ENCODE data around the gene GPC5. TPM values are rescaled to one million over a fixed set of nuclear protein-coding genes. Genes with fewer than 3 reads are reported as not detected.
A peak's percentile ranks its signal among the peaks of the same experiment; 100 is the strongest.

GPC5 gene
- total and polyA plus RNA-seq, 9 of the 15 experiments (the other 6 are each of a cell fraction or from before 2014, with no cell fraction given) = 0.18 to 0.27 TPM; not detected in 7

GRCh38 chr13:92589955-92590354, 1191.5 kb downstream of the GPC5 start (continued):
- no peak for TF ChIP-seq NR4A1 (CRISPR knock-in tag; IDR thresholded peaks at IDR 0.05)
- TF ChIP-seq NR4A1 (tag; IDR thresholded peaks at IDR 0.05) = no peak
- no peak for TF ChIP-seq PHF20 (IDR thresholded peaks at IDR 0.05; ENCODE audit: partially characterized antibody)
- no peak for TF ChIP-seq MEIS2 (IDR thresholded peaks at IDR 0.05; ENCODE audit: partially characterized antibody)
- 0 out of 2 replicates have a peak, but pooled peaks have one; percentile 32 for TF ChIP-seq THAP7 (CRISPR knock-in tag; IDR thresholded peaks at IDR 0.05)
- 0 out of 2 replicates have a peak, but pooled peaks have one; percentile 26 for TF ChIP-seq STAG1 (CRISPR knock-in tag; IDR thresholded peaks at IDR 0.05; ENCODE audit: borderline replicate concordance)
- TF ChIP-seq GABPB2 (CRISPR knock-in tag; conservative IDR thresholded peaks at IDR 0.05) = no peak
- no peak for TF ChIP-seq MYNN (IDR thresholded peaks at IDR 0.05)
- peak; percentile 38; the same call in 1 of the 2 replicates for TF ChIP-seq MYNN (CRISPR knock-in tag; IDR thresholded peaks at IDR 0.05)
- no peak for TF ChIP-seq NFRKB (IDR thresholded peaks at IDR 0.05; ENCODE audit: low read depth)
- TF ChIP-seq DMBX1 (CRISPR knock-in tag; IDR thresholded peaks at IDR 0.05; ENCODE audit: borderline replicate concordance) = no peak
- no peak for TF ChIP-seq ZC3H8 (IDR thresholded peaks at IDR 0.05)
- TF ChIP-seq NFIX (CRISPR knock-in tag; IDR thresholded peaks at IDR 0.05; ENCODE audit: low read depth) = no peak
- TF ChIP-seq NCOA6 (IDR thresholded peaks at IDR 0.05) = no peak
- TF ChIP-seq E2F8 (IDR thresholded peaks at IDR 0.05; ENCODE audit: low read depth, partially characterized antibody) = no peak
- no peak for TF ChIP-seq CAMTA2 (CRISPR knock-in tag; conservative IDR thresholded peaks at IDR 0.05)
- TF ChIP-seq KAT8 (IDR thresholded peaks at IDR 0.05; ENCODE audit: low read depth) = no peak
- TF ChIP-seq ZNF184 (CRISPR knock-in tag; IDR thresholded peaks at IDR 0.05) = 0 out of 2 replicates have a peak, but pooled peaks have one; percentile 5
- no peak for TF ChIP-seq SRSF9 (IDR thresholded peaks at IDR 0.05; ENCODE audit: borderline replicate concordance, low read depth, low read length)
- TF ChIP-seq PML (IDR thresholded peaks at IDR 0.05; ENCODE audit: low read length) = no peak
- TF ChIP-seq SMARCC2 (IDR thresholded peaks at IDR 0.05; ENCODE audit: low read depth) = no peak
- TF ChIP-seq ZNF77 (CRISPR knock-in tag; IDR thresholded peaks at IDR 0.05) = no peak
- no peak for TF ChIP-seq POLR3G (IDR thresholded peaks at IDR 0.05; ENCODE audit: extremely low read depth, insufficient read length, insufficient replicate concordance)
- TF ChIP-seq HNRNPL (IDR thresholded peaks at IDR 0.05; ENCODE audit: low read depth, low read length) = no peak
- no peak for TF ChIP-seq HSF4 (CRISPR knock-in tag; IDR thresholded peaks at IDR 0.05; ENCODE audit: borderline replicate concordance)
- TF ChIP-seq MCM2 (IDR thresholded peaks at IDR 0.05; ENCODE audit: low read depth) = no peak
- no peak for TF ChIP-seq ZNF551 (CRISPR knock-in tag; IDR thresholded peaks at IDR 0.05)
- 0 out of 2 replicates have a peak, but pooled peaks have one; percentile 7 for TF ChIP-seq ZFX (CRISPR knock-in tag; IDR thresholded peaks at IDR 0.05)
- TF ChIP-seq CGGBP1 (CRISPR knock-in tag; IDR thresholded peaks at IDR 0.05) = no peak
- no peak for TF ChIP-seq FOXO4 (CRISPR knock-in tag; IDR thresholded peaks at IDR 0.05)
